Posterior vena cava (tissue), 2 donors: ENCODE measurements around the gene TTC9B. TPM values are rescaled to one million over a fixed set of nuclear protein-coding genes. Genes with fewer than 3 reads are reported as not detected.

Experiments
- DNase-seq: peaks from one replicate; pipeline ENCODE4 v3.0.0-alpha.2; 2020; ENCODE audit warnings: low spot score
- intact Hi-C, 2 donors: fragments of 100-400 bp; cut with DNase I; formaldehyde crosslinking; loops; one replicate each; pipeline versions ENCODE4 v1.14.1 to v1.14.2; 2022 to 2023
- long read RNA-seq, 2 donors: library from polyadenylated mRNA; unstranded; transcript quantifications; one replicate each; pipeline ENCODE4 v2.0.0, GENCODE V29; 2020 to 2021
- total RNA-seq, 2 donors: library from RNA; stranded (reverse); fragmentation: NEBNext Ultra II Directional; extraction: Animal tissue kit (Norgen Biotek cat#: 25700); gene quantifications; one replicate each; pipeline ENCODE4 v1.2.1, GENCODE V29; 2021
- donor health status: DM: yes; HTN: yes; CAD: no.
- donor health status: DM: yes; HTN: yes; CAD: no.

Gene TTC9B
- total RNA-seq = not detected
- long read RNA-seq, donor 1 = 0 reads
- long read RNA-seq, donor 2 = 0 reads

DNA sequence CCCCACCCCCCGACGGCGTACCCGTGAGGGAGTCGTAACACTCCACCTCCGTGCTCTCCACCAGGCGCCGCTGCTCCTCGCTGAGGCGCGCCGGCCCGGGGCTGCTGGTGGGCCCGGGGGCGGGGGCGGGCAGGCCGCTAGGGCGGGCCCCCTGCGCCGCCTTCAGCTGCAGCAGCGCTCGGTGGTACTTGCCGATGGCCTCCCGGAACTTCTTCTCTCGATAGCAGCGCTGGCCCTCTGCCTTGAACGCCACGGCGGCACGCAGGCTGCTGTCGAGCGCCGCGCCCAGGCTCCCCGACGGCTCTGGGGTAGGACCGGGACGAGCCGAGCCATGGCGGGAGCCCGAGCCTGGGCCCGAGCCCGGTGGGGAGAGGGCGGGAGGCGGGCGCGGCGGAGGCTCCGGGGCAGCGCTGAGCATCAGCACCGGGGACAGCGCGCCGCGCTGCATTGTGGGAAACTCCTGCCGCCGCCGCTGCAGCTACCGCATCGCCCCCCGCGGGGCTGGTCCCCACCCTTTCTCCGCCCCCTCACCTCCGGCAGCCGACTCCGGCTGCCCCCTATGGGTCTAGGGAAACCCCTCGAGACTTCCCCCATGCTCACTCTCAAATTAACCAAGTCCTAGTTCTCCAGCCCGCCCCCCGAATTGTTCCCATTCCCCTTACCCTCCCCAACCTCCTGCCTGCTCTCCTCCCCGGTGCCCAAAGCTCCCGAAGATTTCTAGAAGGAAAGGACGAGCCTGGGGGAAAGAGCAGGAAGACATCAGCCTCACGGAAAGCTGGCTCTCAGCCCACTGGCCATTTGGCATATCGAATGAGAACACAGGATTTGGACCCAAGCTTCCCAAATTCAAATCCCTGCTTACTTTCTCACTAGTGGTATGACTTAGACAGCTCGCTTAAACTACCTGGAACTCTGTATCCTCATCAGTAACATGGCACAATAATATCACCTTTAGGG, at the start of gene TTC9B:
TTC9B (minus strand) TSS at position 451 of the 957 bp plus-strand sequence; CDS start at position 448, 3 bp downstream.
- intact Hi-C loops = loop anchor here in 1 of 2 donors (5.0 kb wide), 1 partner anchor 81 kb away; no protein-coding TSS in a partner anchor

DNA sequence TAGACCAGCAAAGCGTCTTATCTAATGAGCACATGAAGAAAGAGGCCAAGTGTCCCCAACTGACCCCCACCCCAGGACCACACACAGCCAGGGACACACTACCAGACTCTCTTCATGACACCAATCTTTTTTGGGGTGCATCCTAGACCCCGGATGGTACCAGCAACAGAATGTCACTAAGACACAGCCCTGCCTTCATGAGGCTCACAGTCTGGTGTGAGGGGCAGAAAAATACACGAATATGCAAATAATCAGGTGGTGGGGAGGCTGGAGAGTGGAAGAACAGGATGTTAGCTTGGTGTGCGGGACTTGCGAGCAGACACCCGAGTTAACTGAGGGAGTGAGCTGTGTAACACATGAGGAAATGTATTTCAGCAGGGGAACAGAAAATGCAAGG, 49.4 kb upstream of the TTC9B start:
- no peak for DNase-seq
- intact Hi-C loops = no loop called here

More for the DNA sequence above, at the start of gene TTC9B:
- no peak for DNase-seq

DNA sequence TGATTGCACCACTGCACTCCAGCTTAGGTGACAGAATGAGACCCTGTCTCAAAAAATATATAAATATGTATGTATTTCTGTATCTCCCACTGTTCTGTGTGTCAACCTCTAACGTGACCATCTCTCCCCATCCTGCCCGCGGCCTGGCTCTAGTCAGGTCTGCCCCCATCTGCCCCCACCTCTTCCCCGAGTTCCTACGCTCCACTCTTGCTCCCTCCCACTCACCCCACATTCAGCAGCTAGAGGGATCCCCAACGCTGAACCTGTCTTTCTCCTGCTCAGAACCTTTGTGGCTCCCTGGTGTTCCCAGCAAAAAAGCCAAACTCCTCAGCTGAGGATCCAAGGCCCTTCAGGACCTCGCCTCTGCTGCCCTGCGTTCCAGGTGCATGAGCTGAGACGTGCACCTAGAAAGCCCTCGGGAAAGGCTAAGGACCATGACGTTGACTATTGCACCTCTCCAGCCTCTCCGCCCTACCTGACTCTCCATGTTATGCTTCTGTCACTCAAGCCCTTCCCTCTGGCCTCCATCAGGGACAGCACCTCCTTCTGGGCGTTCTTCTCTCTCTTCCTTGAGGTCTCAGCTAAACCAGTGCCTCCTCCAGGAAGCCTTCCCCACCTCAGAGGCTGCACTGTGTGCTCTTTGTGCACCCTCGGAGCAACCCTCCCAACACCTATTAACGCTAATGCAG, 48.9 kb upstream of the TTC9B start:
- no peak for DNase-seq
- intact Hi-C loops = no loop called here

DNA sequence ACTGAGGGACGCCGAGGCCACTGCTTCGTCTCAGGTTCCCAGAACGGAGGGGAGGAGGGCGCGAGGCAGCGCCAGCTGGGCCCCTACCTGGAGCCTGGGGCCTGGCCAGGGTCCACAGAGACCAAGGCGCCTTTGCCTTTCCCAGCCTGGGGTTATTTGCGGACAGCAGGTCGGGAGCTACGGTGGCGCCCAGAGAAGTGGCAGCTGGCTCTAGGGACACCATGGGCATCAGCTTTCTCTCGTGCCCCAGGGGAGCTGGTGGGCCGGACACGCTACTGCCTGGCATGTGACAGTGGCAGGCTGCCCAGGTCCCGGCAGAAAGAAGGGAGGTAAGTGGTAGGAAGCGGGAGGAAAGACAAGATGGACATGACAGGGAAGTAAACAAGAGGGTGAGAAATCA, 47.9 kb upstream of the TTC9B start:
- intact Hi-C loops = no loop called here
- no peak for DNase-seq

DNA sequence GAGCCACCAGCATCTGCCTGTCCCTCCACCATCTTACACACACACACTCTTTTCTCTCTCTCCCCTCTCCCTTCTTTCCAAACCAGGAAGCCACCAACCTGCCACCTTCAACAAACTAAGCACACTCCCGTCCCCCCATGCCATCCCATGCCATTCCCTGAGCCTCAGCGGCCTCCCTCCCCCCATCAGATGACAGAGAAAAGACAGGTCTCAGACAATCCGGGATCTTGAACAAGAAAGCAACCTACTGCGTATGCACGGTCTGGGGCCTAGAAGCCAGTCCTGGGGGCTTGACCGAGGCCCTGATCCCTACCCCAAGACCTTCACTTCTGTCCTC, 47.5 kb upstream of the TTC9B start:
- DNase-seq = no peak
- intact Hi-C loops = no loop called here

DNA sequence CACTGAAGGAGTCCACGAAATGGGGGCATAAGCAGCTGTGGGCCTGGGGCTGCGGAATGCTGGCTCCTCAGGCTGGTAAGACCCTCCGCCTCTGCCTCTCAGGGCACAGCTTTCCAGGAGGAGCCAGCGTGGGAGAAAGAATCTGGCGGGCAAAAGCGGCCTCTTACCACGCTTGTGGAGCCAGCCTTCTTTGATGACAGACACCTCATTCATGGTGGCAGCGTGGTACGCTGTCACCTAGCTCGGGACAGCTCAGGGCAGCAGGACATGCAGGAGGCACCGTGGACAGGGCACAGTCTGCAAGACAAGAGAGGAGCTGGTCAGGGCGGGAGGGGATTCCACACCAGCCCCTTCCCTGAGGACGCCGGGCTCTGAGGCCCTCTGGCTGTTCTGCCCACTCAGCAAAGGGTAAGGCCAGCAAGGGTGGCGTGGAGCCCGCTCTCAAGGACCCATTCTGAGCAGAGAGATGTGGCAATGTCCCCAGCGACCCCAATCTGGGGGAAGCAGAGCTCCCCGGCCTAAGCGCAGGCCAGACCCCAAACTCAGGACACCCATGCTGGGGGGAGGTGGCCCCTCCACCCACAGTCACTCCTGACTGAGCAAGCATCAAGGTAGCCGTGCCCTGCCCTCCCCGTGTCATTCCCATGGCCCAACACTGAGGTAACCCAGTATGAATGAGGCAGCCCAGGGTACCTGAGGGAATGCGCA, 47.0 kb upstream of the TTC9B start:
- intact Hi-C loops = no loop called here
- DNase-seq = no peak

DNA sequence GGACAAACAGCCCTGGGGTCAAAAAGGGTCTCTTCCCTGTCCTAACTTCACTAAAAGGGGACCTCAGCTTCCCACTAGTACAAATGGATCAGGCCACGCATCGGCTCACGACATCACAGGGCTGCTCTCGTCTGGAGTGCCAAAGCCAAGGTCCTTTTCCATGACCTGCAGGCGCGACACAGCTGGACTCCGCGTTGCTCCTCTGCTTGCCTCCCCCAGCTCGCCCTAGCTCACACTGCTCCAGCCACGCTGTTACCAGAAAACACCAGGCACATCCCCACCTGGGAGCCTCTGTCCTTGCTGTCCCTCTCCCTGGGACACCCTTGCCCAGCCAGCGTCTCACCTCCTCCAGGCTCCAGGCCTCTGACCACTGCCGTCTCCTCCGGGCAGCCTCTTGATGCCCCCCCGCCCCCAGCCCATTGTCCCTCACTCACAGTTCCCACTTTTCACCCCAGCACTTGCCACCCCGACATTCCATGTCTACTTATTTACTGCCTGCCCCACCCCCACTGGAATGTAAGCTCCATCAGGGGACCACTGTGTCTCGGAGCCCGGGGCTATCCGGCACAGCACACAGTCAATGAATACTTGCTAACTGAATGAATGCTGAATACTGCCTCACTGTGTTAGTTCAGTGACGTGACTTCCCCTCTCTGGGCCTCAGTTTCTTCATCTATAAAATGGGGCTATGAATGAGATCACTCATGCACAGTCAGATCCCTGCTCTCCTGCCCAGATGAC, 46.3 kb upstream of the TTC9B start:
- DNase-seq = no peak
- intact Hi-C loops = no loop called here

DNA sequence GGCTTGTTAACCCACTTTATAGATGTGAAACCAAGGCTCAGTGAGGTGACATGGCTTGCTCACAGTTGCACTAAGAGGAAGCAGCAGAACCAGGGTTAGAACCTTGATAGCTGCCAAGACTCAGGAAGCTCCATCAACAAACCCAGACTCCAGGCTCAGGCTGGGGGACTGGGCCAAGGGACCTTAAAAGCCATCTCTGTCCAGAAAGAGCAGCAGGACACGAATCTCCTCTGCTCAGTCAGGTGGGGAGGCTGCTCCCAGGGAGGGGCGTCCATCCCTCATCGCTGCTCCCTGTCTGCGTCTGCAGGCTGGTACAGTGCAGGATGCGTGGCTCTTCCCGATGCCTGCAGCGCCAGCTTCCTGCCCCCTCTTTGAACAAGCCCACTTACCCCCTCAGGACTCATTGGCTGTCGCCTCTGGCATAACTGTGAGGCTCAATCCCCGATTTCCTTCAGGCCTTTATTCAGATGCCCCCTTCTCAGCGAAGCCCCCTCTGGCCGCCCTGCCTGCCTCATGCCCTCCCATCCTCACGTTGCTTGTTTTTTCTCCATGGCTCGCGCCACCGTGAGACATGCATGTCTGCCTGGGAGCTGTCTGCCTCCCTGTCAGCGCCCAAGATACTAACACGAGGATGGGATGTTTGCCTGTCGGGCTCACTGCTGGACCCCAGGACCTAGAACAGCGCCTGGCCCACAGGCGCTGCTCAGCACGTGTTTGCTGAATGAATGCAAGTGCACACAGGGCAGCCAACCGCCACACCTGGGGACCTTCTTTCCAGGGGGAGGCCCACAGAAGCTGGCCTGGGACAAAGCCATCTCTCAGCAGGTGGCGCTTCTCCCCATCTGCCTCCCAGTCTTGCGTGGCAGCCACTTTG, 45.5 kb upstream of the TTC9B start:
- intact Hi-C loops = no loop called here
- no peak for DNase-seq

DNA sequence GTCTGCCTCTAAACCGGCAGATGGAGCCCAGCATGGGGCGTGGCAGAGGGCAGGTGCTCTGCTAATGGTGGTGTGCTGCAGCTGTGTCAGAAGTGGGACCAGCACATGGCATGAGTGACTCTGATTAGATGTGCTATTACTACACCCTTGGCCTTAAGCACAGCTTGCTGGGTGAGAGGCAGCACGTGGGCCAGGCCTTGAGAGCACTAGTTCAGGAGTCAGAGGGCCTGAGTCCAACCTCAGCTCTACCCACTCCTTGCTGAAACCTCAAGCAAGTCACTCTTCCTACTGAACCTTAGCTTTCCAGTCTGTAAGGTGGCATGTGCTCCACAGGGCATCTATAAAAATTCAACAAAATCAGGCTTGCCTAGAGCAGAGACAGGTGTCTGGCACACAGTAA, 44.2 kb upstream of the TTC9B start:
- DNase-seq = no peak
- intact Hi-C loops = no loop called here

DNA sequence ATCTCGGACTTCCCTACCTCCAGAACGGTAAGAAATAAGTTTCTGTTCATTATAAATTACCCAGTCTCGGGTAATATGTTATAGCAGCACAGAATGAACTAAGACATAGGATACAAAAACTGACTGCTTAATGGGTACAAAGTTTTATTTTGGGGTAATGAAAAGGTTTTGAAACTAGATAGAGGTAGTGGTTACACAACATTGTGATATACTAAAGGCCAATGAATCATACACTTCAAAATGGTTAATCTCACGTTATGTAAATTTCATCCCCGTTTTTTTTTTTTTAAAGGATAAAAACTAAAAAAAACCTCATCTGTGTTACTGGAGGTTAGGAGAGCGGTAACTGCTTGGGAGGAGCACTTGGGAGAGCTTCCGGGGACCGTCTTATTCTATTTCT, 43.4 kb upstream of the TTC9B start:
- no peak for DNase-seq
- intact Hi-C loops = no loop called here

DNA sequence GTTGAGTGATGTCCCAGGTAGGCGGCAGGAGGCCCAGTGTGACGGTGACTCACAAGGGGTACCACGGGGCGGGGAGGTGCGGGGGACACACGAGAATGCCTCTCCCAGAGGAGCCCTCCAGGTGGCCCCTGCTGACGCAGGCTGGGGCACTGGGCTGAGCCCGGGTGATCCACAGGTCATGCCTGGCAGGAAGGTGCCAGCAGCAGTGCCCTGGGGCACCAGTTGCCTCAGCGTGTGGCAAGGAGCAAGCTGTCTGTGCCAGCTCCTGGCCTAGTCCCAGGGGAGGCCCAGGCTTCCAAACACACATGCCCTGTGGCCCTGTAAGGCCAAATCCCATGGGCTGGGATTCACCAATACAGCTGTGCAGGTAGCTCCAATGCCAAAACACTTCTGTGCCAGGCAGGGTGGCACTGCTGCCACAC, 38.9 kb upstream of the TTC9B start:
- intact Hi-C loops = no loop called here
- no peak for DNase-seq

DNA sequence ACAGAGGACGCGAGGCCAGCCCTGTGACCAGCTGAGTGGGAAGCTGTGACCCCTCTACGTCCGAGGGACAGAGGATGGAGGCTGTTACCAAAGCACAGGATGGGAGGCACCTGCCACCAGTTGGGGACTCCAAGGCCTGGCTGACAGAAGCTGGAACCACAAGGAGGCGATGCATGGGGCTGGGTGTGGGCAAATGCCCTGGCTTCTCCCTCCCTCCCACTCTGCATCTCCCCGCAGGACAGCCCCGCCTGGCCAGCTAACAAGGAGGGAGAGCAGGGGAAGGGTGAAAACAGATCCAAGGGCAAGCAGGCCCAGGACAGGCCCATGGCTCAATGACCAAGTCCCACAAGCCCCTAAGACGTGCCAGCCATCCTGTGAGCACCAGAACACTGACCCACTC, 38.3 kb upstream of the TTC9B start:
- DNase-seq = no peak
- intact Hi-C loops = no loop called here

DNA sequence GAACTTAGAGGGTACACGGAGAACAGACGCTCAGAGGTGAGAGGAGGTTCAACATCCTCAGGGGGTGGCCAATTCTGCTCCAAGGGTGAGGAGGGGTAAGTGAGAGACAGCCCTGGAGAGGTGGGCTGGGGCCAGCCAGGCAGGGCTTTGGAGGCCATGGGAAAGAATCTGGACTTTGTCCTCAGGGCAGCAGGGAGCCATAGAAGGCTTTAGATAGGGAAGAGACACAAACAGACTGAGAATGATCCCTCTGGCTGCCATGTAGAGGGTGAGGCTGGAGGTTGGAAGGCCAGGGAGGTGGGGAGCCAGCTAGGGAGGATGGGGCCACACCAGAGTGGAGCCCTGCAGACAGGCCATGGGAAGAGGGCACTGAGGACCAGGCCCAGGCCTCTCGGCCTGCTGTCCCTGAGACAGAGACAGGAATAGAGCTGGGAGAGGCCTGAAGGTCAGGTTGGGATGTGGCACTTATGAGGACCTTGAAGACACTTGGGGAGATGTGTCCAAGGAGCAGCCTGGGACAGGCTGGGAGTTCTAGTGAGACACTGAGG, 37.5 kb upstream of the TTC9B start:
- DNase-seq = no peak
- intact Hi-C loops = no loop called here

DNA sequence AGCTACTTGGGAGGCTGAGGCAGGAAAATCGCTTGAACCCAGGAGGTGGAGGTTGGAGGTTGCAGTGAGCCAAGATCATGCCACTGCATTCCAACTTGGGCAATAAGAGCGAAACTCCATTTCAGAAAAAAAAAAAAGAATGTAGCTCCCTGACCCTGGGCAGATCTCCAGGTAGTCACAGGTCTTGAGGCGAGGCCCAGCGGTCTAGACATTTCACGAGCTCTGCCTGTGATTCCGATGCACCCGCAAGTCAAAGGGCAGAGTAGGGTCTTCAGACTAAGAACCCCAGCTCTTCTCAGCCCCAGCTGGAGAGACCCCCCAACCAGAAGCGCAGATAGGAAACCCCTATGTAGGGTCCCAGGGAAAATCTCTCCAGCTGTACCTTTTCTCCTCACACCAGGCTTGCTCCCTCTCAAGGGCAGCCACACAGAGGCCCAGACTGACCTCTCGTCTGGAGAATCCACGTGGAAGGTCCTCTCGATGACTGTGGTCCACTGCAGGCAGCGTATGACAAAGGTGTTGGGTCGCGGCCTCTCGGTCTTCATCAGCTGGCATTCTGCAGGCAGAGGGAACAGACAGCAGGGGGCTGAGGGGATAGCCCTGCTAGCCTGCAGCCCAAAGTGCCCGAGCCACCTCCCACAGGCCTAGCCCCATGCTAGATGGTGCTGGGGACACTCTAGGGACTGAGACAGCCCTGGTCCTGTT, 36.7 kb upstream of the TTC9B start:
- DNase-seq = no peak
- intact Hi-C loops = no loop called here

DNA sequence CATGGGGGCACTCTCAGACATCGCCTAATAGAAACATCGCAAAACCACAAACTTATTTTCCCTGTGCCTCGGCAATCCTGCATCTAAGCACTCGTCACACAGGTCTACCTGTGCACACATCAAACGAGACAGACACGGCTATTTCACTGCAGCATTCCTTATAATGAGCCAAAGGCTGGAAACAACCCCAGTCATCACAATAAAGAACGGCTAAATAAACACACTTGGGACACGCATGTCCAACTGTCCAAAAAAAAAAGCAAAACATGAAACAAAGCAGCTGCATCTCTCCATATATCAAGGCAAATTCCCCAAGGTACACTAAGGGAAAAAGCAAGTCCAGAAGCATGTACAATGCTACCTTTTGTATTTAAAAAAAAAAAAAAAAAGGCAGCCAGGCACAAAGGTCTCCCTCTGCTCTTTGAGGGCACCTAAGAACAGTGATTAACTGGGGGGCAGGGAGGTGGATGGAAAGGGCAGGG, 35.5 kb upstream of the TTC9B start:
- no peak for DNase-seq
- intact Hi-C loops = no loop called here

DNA sequence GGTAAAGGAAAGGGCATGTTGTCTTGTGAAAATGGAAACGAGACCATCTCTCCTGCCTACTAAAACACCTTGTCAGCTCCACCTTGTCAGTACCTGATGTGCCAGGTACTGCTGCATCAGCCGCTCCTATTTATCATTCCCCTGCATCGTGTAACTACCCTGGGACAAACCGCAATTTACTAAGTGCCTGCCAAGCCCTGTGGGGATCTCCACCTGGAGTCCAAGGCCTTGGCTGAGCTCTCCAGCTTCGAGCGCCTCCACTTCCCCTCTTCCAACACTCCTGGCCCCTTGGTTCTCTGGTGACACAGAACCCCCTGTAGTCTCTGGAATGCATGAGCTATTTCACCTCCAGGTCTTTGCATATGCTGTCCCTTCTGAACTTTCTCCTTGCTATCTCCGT, 34.2 kb upstream of the TTC9B start:
- no peak for DNase-seq
- intact Hi-C loops = no loop called here

DNA sequence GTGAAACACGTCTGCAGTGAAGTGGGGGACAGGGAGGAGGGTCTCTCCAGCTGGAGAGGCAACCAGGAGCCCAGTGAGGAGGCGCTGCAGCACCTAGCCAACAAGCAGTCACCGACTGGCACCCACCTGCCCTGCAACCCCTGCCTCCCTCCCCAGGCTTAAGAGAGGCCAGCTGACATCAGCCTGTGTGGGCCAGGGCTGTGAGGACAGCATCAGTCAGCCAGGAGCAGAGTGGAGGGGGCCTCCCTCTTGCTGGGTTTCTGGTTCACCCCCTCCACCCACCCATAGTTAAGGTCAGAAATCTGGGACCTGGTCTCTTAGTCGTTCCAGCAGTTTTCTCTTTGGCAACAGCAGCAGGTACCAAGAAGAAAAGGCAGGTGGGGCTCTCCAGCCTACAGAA, 33.8 kb upstream of the TTC9B start:
- DNase-seq = no peak
- intact Hi-C loops = no loop called here
